Smooth muscle cell (in vitro differentiated cells): ENCODE data around the gene ZBP1. TPM values are rescaled to one million over a fixed set of nuclear protein-coding genes. Genes with fewer than 3 reads are reported as not detected.

Experiments
- DNase-seq: peaks from one replicate; lab custom pipeline; 2025; ENCODE audit not compliant: unreplicated experiment; lab: John Stamatoyannopoulos, UW
- H2AFZ ChIP-seq: fragments of 200-600 bp; sonication (generic); 2 replicates; pipeline ENCODE4 v1.6.0; 2016; ENCODE audit warnings: antibody characterized with exemption, low read depth, mild to moderate bottlenecking
- H3F3A ChIP-seq: fragments of 200-600 bp; sonication (generic); 2 replicates; pipeline ENCODE4 v1.6.0; 2017; ENCODE audit warnings: antibody characterized with exemption, low read depth
- H3K27ac ChIP-seq: fragments of 200-600 bp; sonication (generic); 2 replicates; pipeline ENCODE4 v1.5.1; 2016; ENCODE audit warnings: low read depth, mild to moderate bottlenecking
- H3K27me3 ChIP-seq: fragments of 200-600 bp; sonication (generic); 2 replicates; pipeline ENCODE4 v1.6.1; 2016; ENCODE audit warnings: low read depth, mild to moderate bottlenecking
- H3K36me3 ChIP-seq: fragments of 200-600 bp; sonication (generic); 2 replicates; pipeline ENCODE4 v1.5.1; 2016; ENCODE audit warnings: low read depth
- H3K4me1 ChIP-seq: fragments of 200-600 bp; sonication (generic); 2 replicates; pipeline ENCODE4 v1.5.1; 2016; ENCODE audit warnings: low read depth
- H3K4me2 ChIP-seq: fragments of 200-600 bp; sonication (generic); 2 replicates; pipeline ENCODE4 v1.6.0; 2016; ENCODE audit warnings: mild to moderate bottlenecking
- H3K4me3 ChIP-seq: fragments of 200-600 bp; sonication (generic); 2 replicates; pipeline ENCODE4 v1.5.1; 2016; ENCODE audit warnings: mild to moderate bottlenecking
- H3K79me2 ChIP-seq: fragments of 200-600 bp; sonication (generic); 2 replicates; pipeline ENCODE4 v1.6.0; 2016; ENCODE audit warnings: low read depth, mild to moderate bottlenecking
- H3K9ac ChIP-seq: fragments of 200-600 bp; sonication (generic); 2 replicates; pipeline ENCODE4 v1.6.0; 2016; ENCODE audit warnings: low read depth
- H3K9me3 ChIP-seq: fragments of 200-600 bp; sonication (generic); replicated peaks from 2 replicates; pipeline ENCODE4 v1.5.1; 2016; ENCODE audit warnings: low read depth
- H4K20me1 ChIP-seq: fragments of 200-600 bp; sonication (generic); 2 replicates; pipeline ENCODE4 v1.6.0; 2016; ENCODE audit warnings: low read depth
- WGBS: methylation state at CpG from one replicate; pipeline ENCODE4 v1.1.7; 2016; ENCODE audit warnings: low lambda C conversion rate; 5-methylcytosine and 5-hydroxymethylcytosine counted together
- polyA plus RNA-seq: library from polyadenylated mRNA; unstranded; fragments of >200 nt; fragmentation: Nextera tagmentation; extraction: Ambion mirVana; gene quantifications from 2 replicates; pipeline ENCODE4 v1.2.1, GENCODE V29; 2016
- total RNA-seq: library from RNA; depleted of rRNA; stranded (reverse); fragments of >200 nt; gene quantifications from 2 replicates; pipeline ENCODE4 v1.2.3, GENCODE V29; 2014
- TF ChIP-seq, protein P1 (sequence below): fragments of 200-600 bp; sonication (generic); IDR thresholded peaks from 2 replicates; pipeline ENCODE4 v1.5.1; 2017; ENCODE audit warnings: borderline replicate concordance, mild to moderate bottlenecking, antibody characterized with exemption; ENCODE audit not compliant: insufficient read depth, poor library complexity, severe bottlenecking

Gene ZBP1
- total and polyA plus RNA-seq, 2 experiments from 2014 or later = not detected

DNA sequence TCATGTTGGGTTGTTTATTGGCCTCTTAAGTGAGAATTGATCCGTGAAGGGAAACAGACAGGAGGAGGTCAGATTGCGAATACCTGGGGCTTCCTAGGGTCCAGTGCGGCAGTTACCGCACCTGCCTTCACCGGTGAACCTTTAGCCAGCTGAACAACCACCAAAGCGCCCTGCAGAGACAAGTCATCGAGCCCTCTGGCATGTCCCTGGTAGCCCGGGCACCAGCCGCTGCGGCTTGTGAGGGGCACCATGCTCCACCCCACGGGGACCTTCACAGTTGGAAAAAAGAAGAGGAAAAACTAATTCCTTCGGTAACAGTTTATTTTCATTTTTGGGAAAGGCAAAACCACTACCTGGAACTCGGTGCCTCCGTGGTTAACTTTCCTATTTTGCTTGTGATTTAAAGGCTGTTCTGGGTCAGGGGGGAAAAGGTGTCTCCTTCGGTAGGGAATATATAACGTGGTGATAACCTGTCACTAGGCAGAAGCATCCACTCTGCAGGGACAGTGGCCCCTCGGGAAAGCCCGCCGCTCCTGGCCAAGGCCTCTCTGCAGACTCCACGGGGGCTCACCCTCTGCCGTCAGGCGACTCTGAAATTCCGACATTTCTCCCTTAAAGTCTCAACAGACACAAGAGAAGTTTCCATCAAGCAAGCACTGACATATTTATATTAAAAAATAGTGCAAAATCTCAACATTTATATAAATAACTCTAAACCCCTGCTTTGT is 30.7 kb upstream of the ZBP1 start:
- 96% methylated on average over 23 of the region's 23 CpGs for WGBS
- TF ChIP-seq, protein P1, sequence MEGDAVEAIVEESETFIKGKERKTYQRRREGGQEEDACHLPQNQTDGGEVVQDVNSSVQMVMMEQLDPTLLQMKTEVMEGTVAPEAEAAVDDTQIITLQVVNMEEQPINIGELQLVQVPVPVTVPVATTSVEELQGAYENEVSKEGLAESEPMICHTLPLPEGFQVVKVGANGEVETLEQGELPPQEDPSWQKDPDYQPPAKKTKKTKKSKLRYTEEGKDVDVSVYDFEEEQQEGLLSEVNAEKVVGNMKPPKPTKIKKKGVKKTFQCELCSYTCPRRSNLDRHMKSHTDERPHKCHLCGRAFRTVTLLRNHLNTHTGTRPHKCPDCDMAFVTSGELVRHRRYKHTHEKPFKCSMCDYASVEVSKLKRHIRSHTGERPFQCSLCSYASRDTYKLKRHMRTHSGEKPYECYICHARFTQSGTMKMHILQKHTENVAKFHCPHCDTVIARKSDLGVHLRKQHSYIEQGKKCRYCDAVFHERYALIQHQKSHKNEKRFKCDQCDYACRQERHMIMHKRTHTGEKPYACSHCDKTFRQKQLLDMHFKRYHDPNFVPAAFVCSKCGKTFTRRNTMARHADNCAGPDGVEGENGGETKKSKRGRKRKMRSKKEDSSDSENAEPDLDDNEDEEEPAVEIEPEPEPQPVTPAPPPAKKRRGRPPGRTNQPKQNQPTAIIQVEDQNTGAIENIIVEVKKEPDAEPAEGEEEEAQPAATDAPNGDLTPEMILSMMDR = no peak

DNA sequence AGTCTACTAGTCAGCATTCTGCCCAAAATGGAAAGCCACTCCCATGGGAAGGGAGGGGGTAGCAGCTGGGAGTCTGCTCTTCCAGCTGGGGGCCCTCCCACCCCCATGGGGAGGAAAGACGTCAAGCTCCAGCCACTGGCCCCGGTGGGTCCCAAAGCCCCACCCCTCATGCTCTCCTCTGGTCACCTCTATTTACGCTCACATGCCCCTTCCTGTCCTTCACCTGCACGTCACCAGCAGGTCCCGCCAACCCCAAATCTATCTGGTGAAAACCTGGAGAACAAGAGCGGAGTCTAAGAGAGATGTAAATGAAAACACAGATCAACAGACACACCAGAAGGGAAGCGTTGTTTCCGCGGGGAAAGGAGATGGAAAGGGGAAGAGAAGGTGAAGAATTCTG is 30.0 kb upstream of the ZBP1 start:
- Histone ChIP-seq H3K27me3 (no peaks in the 10 kb centered on the region), H3K79me2 (no peaks in the 10 kb centered on the region), H3K36me3 (peaks cover 3% of the 10 kb centered on the region), H2AFZ (no peak overlapping the region), H4K20me1 (peaks cover 56% of the 10 kb centered on the region), H3K9ac (no peak overlapping the region), H3F3A (peaks cover 3% of the 10 kb centered on the region), H3K27ac (no peak overlapping the region), H3K4me2 (no peak overlapping the region), H3K4me1 (no peaks in the 10 kb centered on the region), H3K9me3 (no peaks in the 10 kb centered on the region), H3K4me3 (no peak overlapping the region)
- DNase-seq = no peak
- 94% methylated on average over 8 of the region's 9 CpGs for WGBS
- TF ChIP-seq, protein P1 = no peak

More for the DNA sequence above, 30.7 kb upstream of the ZBP1 start:
- no peak overlapping the region for H3K4me2 ChIP-seq
- H3K27me3 ChIP-seq = no peaks in the 10 kb centered on the region
- H3K9me3 ChIP-seq = no peaks in the 10 kb centered on the region
- peaks cover 62% of the 10 kb centered on the region for H4K20me1 ChIP-seq
- H2AFZ ChIP-seq = no peak overlapping the region
- H3K27ac ChIP-seq = no peak overlapping the region
- no peaks in the 10 kb centered on the region for H3K79me2 ChIP-seq
- H3K9ac ChIP-seq = no peak overlapping the region
- no peaks in the 10 kb centered on the region for H3K4me1 ChIP-seq
- DNase-seq = no peak
- H3K4me3 ChIP-seq = no peak overlapping the region
- H3F3A ChIP-seq = peaks cover 3% of the 10 kb centered on the region
- H3K36me3 ChIP-seq = peaks cover 3% of the 10 kb centered on the region

DNA sequence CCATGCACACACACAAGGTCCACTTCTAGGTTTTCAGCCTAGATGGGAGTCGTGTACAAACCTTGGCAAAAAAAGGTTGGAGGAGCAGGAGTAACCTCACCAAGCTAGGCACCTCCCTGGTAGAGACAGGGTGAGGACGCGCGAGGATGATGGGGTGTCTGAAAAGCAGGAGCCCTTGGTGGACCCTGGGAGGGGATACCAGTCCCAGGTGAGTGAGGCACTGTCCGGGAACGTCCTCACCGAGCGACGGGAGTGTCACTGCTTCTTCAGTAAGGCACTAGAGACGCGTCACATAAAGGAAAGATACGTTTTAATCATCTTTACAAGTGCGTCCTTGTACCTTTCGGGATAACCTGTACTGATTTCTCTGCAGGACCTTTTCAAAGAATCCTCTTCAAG is 29.4 kb upstream of the ZBP1 start:
- Histone ChIP-seq H2AFZ (no peak overlapping the region), H3K9ac (no peak overlapping the region), H3K27me3 (no peaks in the 10 kb centered on the region), H4K20me1 (peaks cover 49% of the 10 kb centered on the region), H3F3A (peaks cover 3% of the 10 kb centered on the region), H3K4me1 (no peaks in the 10 kb centered on the region), H3K9me3 (no peaks in the 10 kb centered on the region), H3K36me3 (peaks cover 3% of the 10 kb centered on the region), H3K79me2 (no peaks in the 10 kb centered on the region), H3K27ac (no peak overlapping the region), H3K4me2 (no peak overlapping the region), H3K4me3 (no peak overlapping the region)
- WGBS = 96% methylated on average over 14 of the region's 14 CpGs
- no peak for DNase-seq
- TF ChIP-seq, protein P1 = no peak
